ENCODE data around the gene LRP1B. TPM values are rescaled to one million over a fixed set of nuclear protein-coding genes. Genes with fewer than 3 reads are reported as not detected.

LRP1B gene
- total and polyA plus RNA-seq, 2 of the 8 experiments (the other 6 are each of a cell fraction or from before 2014, with no cell fraction given), result 0.03 TPM; not detected in 1

DNA sequence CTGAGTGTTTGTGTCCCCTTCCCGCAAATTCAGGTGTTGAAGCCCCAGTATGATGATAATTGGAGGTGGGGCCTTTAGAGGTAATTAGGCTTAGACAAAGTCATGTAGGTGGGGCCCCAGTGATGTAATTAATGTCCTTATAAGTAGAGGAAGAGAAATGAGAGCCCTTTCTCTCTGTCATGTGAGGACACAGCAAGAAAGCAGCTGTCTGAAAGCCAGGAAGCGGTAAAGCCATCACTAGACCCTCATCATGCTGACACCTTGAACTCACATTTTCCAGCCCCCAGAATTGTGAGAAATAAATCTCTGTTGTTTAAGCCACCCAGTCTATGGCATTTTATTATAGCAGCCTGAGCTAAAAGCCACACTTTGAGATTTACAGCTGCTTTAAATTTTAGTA, 1580.0 kb downstream of the LRP1B start:
- no peaks in the 10 kb centered on the region for H3K27me3 ChIP-seq (replicated peaks in 1 of 4; ENCODE audit: control insufficient read depth in 3 of 4, extremely low read depth in 1 of 4, insufficient read depth in 3 of 4, low read length in 3 of 4)
- TF ChIP-seq ZNF274 (IDR thresholded peaks at IDR 0.05; ENCODE audit: borderline replicate concordance, extremely low read depth, low read length) (no peak), ASH2L (IDR thresholded peaks at IDR 0.05; ENCODE audit: low read length) (no peak), GTF2F1 (IDR thresholded peaks at IDR 0.05; ENCODE audit: borderline replicate concordance, low read depth, low read length) (no peak), SIN3A (conservative IDR thresholded peaks at IDR 0.05 in 1 of 2, IDR thresholded peaks at IDR 0.05 in 1 of 2; ENCODE audit: low read depth in 1 of 2, low read length in 2 of 2) (no peak), CBX8 (IDR thresholded peaks at IDR 0.05; ENCODE audit: borderline replicate concordance, low read depth, low read length) (no peak)

More for the DNA sequence above, 1580.0 kb downstream of the LRP1B start:
- WGBS, 2 experiments (ENCODE audit: extremely low coverage in 1 of 2, insufficient coverage in 1 of 2, insufficient read length in 1 of 2, insufficient replicate concordance in 2 of 2, low coverage in 1 of 2, low lambda C conversion rate in 2 of 2, missing lambda C conversion rate in 1 of 2), result 82% methylated on average over 2 of the region's 2 CpGs; no CpG with 5 or more reads in 1 of the 2 experiments
- H3K4me3 ChIP-seq (ENCODE audit: extremely low read depth in 1 of 4, insufficient read depth in 2 of 4, low read depth in 3 of 4, low read length in 4 of 4), result no peak overlapping the region
- no peak overlapping the region for H2BK5ac ChIP-seq (ENCODE audit: low read depth, low read length)
- H2BK15ac ChIP-seq (ENCODE audit: low read length), result no peak overlapping the region
- H3K79me1 ChIP-seq (ENCODE audit: low read depth, low read length), result no peaks in the 10 kb centered on the region
- H3K56ac ChIP-seq (replicated peaks; ENCODE audit: insufficient read length, low read depth, low read length), result no peak overlapping the region
- no peak overlapping the region for H2BK12ac ChIP-seq (ENCODE audit: low read depth, low read length)
- peak overlapping the region; percentile 68; the same call in 1 of the 2 replicates for H2AFZ ChIP-seq (ENCODE audit: low read length)
- no peak overlapping the region for H3K9ac ChIP-seq (replicated peaks in 1 of 4; ENCODE audit: extremely low read depth in 1 of 4, low read depth in 3 of 4, low read length in 3 of 4)
- DNase-seq (ENCODE audit: low read depth in 1 of 2, low spot score in 2 of 2), result no peak
- no peak overlapping the region for H2BK120ac ChIP-seq (replicated peaks; ENCODE audit: low read depth, low read length)
- no peak overlapping the region for H4K91ac ChIP-seq (replicated peaks; ENCODE audit: insufficient read length, low read length)
- no peak overlapping the region for H2BK20ac ChIP-seq (ENCODE audit: low read length)
- no peaks in the 10 kb centered on the region for H3K23me2 ChIP-seq (ENCODE audit: low read depth, low read length)
- H3K23ac ChIP-seq (ENCODE audit: insufficient read length), result no peak overlapping the region
- H2AK5ac ChIP-seq (ENCODE audit: low read depth, low read length), result no peak overlapping the region
- no peak overlapping the region for H3K4me2 ChIP-seq (ENCODE audit: insufficient read depth in 1 of 2, low read depth in 2 of 2, low read length in 2 of 2)
- H4K5ac ChIP-seq (ENCODE audit: insufficient read length, low read depth, low read length), result no peak overlapping the region
- ChIA-PET POLR2A (ENCODE audit: partially characterized antibody) (no interaction called here), CTCF (ENCODE audit: partially characterized antibody) (no interaction called here)
- no peaks in the 10 kb centered on the region for H3K36me3 ChIP-seq (ENCODE audit: control insufficient read depth in 2 of 4, insufficient read depth in 4 of 4, low read length in 3 of 4)
- no peaks in the 10 kb centered on the region for H3K79me2 ChIP-seq (ENCODE audit: control insufficient read depth in 1 of 2, insufficient read depth in 2 of 2, low read length in 2 of 2)
- no peak overlapping the region for H3K14ac ChIP-seq (ENCODE audit: insufficient read length)
- H4K20me1 ChIP-seq (replicated peaks in 1 of 2; ENCODE audit: control insufficient read depth in 1 of 2, insufficient read depth in 2 of 2, low read length in 2 of 2), result no peaks in the 10 kb centered on the region
- no peak overlapping the region for H3K27ac ChIP-seq (ENCODE audit: low read depth, low read length)
- no peaks in the 10 kb centered on the region for H3K4me1 ChIP-seq (replicated peaks in 1 of 4; ENCODE audit: control insufficient read depth in 3 of 4, insufficient read depth in 4 of 4, low read length in 3 of 4)
- no peak overlapping the region for H3K18ac ChIP-seq (ENCODE audit: extremely low read depth, low read length)
- H4K8ac ChIP-seq (ENCODE audit: extremely low read depth, insufficient read depth, low read length), result no peak overlapping the region
- no peak overlapping the region for H3K4ac ChIP-seq (replicated peaks; ENCODE audit: insufficient read length, low read depth, low read length)
- FAIRE-seq, result no peak
- H3K9me3 ChIP-seq (ENCODE audit: insufficient read depth in 2 of 2, low read depth in 1 of 2, low read length in 1 of 2), result no peaks in the 10 kb centered on the region

Data from H1 (cell line).